SK-N-DZ (cell line): ENCODE data around the gene GOSR1. TPM values are rescaled to one million over a fixed set of nuclear protein-coding genes. Genes with fewer than 3 reads are reported as not detected.
"Not testable (repeated sequence)": the region's sequence is repeated elsewhere in the genome, so short reads cannot be mapped to it uniquely, and the experiment has no call there.

ENCODE experiments used
- DNase-seq: peaks from one replicate; pipeline ENCODE4 v3.0.0-alpha.2; 2015; ENCODE audit warnings: low spot score
- polyA plus RNA-seq, 2 experiments: library from polyadenylated mRNA; depleted of rRNA; stranded (reverse); fragments of >200 nt; gene quantifications; 2 replicates each; pipeline ENCODE4 v1.2.3, GENCODE V29; 2014

Gene GOSR1
- polyA plus RNA-seq (2014; cell fraction: cytosol; rRNA removed), result 17.9 and 20.4 TPM in 2 replicates
- 9.4 and 14.7 TPM in 2 replicates for polyA plus RNA-seq (2014; cell fraction: nucleus; rRNA removed)

DNA sequence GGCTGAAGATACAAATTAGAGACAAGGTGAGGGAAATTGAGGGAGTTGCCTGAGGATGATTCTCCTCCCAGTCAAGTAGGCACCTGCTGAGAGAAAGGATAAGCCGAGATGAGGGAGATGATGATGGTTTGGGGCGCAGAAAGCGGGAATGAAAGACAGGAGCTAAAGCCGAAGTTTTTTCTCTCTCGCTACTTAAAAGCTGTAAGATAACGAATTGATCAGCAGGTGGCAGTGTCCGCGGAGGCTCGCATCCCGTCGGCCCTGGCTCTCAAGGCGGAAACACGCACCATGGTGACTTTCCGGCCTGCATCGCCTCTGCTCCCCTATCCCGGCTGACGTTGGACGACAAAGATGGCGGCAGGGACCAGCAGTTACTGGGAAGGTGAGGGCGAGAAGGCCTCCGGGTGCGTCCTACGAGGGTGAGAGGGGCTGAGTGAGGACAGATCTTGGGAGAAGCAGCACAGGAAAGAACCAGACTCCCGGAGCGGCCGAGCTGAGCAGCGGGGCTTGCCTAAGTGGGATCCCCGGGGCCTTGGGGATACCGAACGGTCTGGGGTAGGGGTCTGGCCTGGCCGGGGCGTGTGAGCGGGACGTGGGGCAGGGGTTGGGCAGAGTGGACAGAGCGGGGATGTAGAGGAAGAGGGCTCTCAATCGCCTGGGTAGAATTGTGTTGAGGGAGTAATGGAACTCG is at the start of gene GOSR1:
Gene GOSR1, plus strand, starts transcription at position 326 of the 691 bp plus-strand sequence. Its CDS starts 26 bp downstream, at position 352.
- peak; percentile 96 for DNase-seq

DNA sequence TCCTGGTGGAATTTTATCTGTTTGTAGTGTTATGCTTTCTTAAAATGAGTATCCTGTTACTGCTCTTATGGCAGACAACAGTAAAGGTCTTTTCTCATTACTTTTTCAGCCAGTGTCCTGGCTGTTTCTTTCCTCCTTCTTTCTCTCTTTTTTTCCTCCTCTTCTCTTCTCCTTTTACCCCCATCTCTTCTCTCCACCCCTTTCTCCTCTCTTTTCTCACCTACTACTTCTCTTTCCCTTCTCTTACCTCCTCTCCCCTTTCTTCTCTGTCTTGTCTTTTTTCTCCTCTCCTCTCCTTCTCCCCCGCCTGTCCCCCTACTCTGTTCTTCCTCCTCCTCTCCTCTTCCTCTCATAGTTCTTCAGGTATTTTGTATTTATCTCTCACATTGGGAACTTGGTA is 49.6 kb upstream of the GOSR1 start:
- no peak for DNase-seq

- no peak for DNase-seq
Observed at GRCh38 chr17:30429155-30429554, 48.1 kb upstream of the GOSR1 start.

GRCh38 chr17:30433514-30433913 is 43.7 kb upstream of the GOSR1 start:
- DNase-seq, result no peak

DNA sequence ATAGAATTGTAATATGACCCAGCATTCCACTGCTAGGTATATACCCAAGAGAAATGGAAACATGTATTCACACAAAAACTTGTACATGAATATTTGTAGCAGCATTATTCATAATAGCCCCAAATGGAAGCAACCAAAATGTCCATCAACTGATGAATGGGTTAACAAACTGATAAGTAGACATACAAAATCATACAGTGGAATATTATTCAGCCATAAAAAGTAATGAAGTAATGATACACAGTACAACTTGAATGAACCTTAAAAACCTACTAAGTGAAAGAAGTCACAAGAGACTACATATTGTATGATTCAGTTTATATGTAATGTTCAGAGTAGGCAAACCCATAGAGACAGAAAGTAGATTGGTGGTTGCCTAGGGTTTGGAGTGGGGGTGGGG is 40.5 kb upstream of the GOSR1 start:
- DNase-seq, result no peak

DNA sequence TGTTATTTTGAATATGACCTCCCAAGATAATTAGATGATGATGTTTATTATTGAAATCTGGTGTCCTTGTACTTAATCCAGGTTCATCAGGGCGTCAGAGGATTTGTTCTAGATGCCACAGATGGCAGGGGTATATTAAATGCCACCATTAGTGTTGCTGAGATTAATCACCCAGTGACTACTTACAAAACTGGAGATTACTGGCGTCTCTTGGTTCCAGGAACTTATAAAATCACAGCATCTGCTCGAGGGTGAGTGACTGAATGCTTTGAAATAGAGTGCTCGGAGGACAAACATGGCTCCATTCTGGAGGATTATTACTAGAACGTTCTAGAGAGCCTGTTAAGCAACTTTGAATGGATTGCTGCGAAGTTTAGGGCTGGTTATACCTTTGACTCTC is 33.5 kb upstream of the GOSR1 start:
- no peak for DNase-seq

- DNase-seq, result not testable (repeated sequence)
Observed at GRCh38 chr17:30446640-30447039, 30.6 kb upstream of the GOSR1 start.

DNA sequence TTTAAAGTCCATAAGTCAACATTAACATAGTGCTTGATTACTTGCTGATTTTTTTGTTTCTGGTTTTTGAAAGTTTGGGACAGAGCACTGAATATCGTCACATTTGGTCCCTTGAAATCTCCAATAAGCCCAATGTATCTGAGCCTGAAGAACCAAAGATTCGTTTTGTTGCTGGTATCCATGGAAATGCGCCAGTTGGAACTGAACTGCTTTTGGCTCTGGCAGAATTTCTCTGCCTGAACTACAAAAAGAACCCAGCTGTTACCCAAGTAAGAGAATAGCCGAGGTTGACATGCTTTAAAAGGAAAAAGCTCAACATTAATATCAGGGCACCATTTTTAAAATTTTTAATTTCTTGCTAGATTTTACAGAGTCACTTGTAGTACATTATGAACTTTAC is 27.7 kb upstream of the GOSR1 start:
- no peak for DNase-seq

GRCh38 chr17:30450125-30451027 is 26.8 kb upstream of the GOSR1 start:
- DNase-seq, result no peak

- DNase-seq, result no peak
Observed at GRCh38 chr17:30454635-30455034, 22.6 kb upstream of the GOSR1 start.

- DNase-seq, result no peak
Observed at GRCh38 chr17:30458371-30458770, 18.8 kb upstream of the GOSR1 start.

DNA sequence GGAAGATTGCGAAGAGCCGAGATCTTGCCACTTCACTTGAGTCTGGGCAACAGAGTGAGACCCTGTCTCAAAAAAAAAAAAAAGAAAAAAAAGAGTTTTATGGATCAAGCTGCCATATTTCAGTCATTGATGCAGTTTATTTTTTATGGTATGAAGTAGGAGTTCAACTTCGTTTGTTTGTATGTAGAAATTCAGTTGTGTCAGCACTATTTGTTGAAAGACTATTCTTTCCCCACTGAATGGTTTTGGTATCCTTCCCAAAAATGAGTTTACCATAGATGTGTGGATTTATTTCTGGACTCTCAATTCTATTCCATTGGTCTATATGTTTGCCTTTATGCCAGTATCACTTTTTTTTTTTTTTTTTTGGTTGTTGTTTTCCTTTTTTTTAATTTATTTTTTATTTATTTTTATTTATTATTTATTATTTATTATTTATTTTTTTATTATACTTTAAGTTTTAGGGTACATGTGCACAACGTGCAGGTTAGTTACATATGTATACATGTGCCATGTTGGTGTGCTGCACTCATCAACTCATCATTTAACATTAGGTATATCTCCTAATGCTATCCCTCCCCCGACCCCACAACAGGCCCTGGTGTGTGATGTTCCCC is 18.3 kb upstream of the GOSR1 start:
- not testable (repeated sequence) for DNase-seq

DNA sequence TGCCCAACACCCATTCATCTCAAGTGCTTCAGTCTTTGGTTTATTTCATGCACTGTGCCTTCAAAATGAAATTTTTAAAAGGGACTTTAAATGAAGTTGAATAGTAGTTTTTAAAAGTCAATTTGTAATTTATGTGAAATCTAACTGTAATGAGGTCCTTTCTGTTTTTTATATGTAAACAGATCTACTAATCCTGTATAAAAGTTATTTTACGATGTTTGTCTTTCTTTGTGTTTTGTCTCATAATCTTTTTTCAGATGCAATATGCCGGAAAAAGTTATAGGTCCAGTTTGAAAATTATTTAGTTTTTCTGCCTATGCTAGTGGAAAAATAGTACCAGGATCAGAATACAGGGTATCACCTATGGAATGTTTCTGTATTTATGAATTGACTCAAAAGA is 8.7 kb upstream of the GOSR1 start:
- no peak for DNase-seq

DNA sequence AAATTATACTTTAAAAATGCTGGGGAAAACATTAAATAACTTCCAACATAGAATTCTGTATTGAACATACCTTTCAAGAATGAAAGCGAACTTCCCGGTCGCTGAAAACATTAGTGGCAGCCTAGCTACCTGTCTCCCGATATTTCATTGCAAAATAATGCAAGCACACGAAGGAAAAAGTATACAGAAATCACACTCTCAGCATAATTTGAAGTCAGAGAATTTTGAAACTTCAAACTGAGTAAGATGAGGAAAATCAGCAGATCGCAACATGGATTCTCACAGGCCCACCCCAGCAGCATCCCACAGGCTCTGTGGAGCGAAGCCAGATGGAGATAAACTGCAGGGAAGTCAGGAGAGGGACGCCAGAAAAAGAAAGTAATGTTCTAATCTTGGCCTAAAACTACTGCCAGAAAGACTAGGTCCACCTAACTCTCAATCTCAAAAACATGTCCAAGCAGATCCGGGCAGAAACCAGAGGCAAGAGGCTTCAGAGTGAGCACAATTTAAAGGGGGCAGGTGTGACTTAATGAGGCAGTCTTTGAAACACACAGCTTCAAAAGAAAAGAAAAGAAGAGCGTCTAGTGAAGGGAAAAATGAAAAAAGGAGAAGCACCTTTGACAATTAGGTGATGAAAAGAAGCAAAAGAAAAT is 4.8 kb upstream of the GOSR1 start:
- no peak for DNase-seq

- no peak for DNase-seq
Observed at GRCh38 chr17:30475206-30475605, 2.0 kb upstream of the GOSR1 start.

DNA sequence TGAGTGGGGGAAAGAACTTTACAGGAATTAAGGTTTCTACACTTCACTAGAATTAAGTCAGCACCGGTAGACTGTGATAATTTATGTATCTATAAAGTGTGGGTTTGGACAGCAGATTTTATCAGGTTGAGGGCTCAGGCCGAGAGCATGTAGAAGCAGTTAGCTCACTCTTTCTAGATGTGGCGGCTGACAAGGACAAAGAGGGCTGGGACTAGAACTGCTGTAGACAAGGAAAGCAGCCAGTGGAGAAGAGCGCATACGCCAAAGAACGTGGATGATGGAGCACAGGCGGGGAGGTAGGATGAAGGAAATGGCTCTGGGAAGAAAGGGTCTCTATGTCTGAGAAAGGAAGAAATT is 504 bp upstream of the GOSR1 start:
- DNase-seq, result peak; percentile 77

DNA sequence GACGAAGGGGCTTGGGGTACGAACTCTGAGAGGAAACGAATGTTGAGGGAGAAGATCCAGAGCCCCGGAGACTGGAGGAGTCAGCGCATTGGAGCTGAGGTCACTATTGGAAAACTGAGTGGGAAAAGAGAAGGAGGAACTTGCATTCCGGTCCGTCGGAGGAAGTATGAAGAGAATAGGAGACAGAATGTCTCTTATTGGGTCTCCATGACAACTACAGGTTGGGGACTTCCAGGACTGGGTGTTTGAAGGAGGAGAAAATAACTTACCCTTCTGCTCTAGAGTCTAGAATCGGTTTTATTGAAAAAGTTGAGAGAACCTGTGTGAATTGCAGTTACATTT is 537 bp downstream of the GOSR1 start:
- DNase-seq, result no peak

DNA sequence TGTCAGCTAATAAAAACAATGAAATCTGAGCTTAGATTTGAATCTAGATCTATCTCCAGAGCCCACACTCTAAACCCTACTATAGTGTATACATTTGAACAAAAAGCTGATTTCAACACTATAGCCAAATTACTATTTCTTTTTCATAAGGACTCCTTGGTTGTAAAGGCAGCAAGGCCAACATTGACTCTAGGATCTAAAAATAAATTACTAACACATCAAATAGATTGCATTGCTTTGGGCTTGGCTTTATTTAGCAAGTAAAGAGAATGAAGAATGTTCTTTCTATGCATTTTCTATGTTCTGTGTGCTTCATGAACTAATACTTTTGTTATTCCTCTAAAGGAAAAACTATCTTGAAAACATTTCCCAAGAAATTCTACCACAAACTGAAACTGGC is 5.3 kb downstream of the GOSR1 start:
- no peak for DNase-seq

GRCh38 chr17:30483159-30483558 is 6.0 kb downstream of the GOSR1 start:
- DNase-seq, result no peak

DNA sequence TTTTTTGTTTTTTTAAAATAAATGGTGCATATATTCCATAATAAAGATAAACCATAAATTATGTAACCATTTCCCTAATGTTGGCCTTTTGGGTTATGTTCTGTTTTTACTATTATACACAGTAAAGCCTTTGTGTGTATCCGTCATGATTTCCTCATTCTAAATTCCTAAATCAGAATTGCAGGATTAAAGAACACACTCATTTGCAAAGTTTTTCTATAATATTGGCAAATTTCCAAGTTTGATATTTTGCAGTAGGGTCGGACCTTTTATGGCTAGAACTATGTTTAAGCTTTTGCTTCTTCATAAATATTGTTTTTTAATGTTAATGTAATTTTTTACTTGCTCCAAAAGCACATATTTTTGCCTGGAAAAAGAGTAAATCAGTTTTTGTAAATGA is 16.6 kb downstream of the GOSR1 start:
- no peak for DNase-seq

DNA sequence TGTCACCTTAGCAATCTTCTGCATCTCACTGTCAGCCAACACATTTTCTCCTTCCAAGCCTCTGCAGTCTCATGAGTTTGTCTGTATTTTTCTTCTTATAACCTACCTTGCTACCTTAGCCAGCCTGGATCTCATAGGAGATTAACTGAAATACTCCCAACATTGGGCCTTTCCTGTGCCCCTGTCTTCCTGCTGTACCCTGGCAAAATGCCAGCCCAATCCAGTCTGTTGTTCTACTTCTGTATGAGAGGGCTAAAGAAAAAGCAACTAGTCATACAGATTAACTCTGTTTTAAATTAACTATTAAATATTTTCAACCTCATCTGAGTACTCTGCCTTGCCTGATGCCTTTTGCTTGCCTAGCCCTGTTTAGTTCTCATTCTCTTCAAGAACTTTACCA is 18.4 kb downstream of the GOSR1 start:
- no peak for DNase-seq

- no peak for DNase-seq
Observed at GRCh38 chr17:30503558-30503957, 26.4 kb downstream of the GOSR1 start.
